ENCODE results near the gene PDE1A. TPM values are rescaled to one million over a fixed set of nuclear protein-coding genes. Genes with fewer than 3 reads are reported as not detected.

PDE1A gene
- 0.08 and 0.10 TPM in 2 replicates for polyA plus RNA-seq (2012; rRNA removed)
- polyA plus RNA-seq (2012; cell fraction: cytosol; rRNA removed) = 0.13 and 0.14 TPM in 2 replicates
- polyA plus RNA-seq (2012; cell fraction: nucleus; rRNA removed) = 0.04 and 0.05 TPM in 2 replicates

DNA sequence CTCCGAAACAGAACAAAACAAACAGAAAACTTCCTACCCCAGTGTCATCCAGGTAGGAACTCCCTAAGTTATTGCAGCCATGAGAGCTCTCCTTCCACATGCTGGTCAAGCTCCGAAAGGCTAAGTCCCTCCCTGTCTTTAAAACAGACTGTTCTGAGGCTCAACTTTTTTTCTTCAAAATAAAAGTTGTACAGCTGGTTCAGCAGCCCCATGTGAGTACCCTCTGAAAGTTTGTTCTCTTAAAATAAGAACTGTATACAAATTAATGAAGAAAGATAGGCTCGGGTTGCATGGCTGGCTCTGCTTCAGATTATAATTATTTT, at the start of gene PDE1A:
Gene PDE1A, minus strand, starts transcription at position 119 of the 323 bp plus-strand sequence.
- no peaks in the 10 kb centered on the region for H3K9me3 ChIP-seq
- no peaks in the 10 kb centered on the region for H3K9me2 ChIP-seq
- no peaks in the 10 kb centered on the region for H3K36me3 ChIP-seq (replicated peaks in 1 of 2; ENCODE audit: control insufficient read depth in 1 of 2, insufficient read depth in 2 of 2, low read length in 1 of 2)
- POLR2A ChIA-PET = no interaction called here
- H3K4me3 ChIP-seq (ENCODE audit: low read depth in 2 of 2, low read length in 1 of 2) = peak within 1 kb of the TSS in 1 of 2 experiments; percentile 12; a peak in 1 of 4 replicates
- no peak within 1 kb of the TSS for H3K9ac ChIP-seq
- H3K4me2 ChIP-seq = no peak within 1 kb of the TSS
- peaks cover 5% of the 10 kb centered on the region for H3F3A ChIP-seq (replicated peaks; ENCODE audit: insufficient read depth)
- H2AFZ ChIP-seq (ENCODE audit: low read depth) = peak within 1 kb of the TSS; percentile 29; the same call in 1 of the 2 replicates
- peaks cover 0 to 3% of the 10 kb centered on the region in 2 experiments; a peak in 2 of 4 replicates for H3K4me1 ChIP-seq (ENCODE audit: control insufficient read depth in 1 of 2, insufficient read depth in 2 of 2, low read depth in 1 of 2, low read length in 1 of 2)
- WGBS (ENCODE audit: low lambda C conversion rate) = 64% methylated on average over 3 of the region's 3 CpGs
- CTCF ChIA-PET = no interaction called here
- no peaks in the 10 kb centered on the region for H3K27me3 ChIP-seq (ENCODE audit: insufficient read depth)
- H3K79me2 ChIP-seq (ENCODE audit: insufficient read depth) = no peaks in the 10 kb centered on the region
- H4K20me1 ChIP-seq (ENCODE audit: insufficient read depth) = no peaks in the 10 kb centered on the region
- TF ChIP-seq RCOR1 (IDR thresholded peaks at IDR 0.05; ENCODE audit: low read length) (no peak), MEF2A (IDR thresholded peaks at IDR 0.05; ENCODE audit: borderline replicate concordance, low read depth) (no peak)
- TF ChIP-seq, protein P1, sequence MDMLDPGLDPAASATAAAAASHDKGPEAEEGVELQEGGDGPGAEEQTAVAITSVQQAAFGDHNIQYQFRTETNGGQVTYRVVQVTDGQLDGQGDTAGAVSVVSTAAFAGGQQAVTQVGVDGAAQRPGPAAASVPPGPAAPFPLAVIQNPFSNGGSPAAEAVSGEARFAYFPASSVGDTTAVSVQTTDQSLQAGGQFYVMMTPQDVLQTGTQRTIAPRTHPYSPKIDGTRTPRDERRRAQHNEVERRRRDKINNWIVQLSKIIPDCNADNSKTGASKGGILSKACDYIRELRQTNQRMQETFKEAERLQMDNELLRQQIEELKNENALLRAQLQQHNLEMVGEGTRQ (IDR thresholded peaks at IDR 0.05; ENCODE audit: borderline replicate concordance, low read depth, low read length) = no peak
- no peak for DNase-seq
- H3K27ac ChIP-seq (ENCODE audit: low read depth in 2 of 2, low read length in 1 of 2) = peak within 1 kb of the TSS in 1 of 2 experiments; percentile 60; a peak in 1 of 4 replicates

GRCh38 chr2:182473635-182474034, 46.8 kb upstream of the PDE1A start:
- CTCF ChIA-PET = no interaction called here
- H3K79me2 ChIP-seq (ENCODE audit: insufficient read depth) = no peaks in the 10 kb centered on the region
- H3K9me3 ChIP-seq = no peaks in the 10 kb centered on the region
- H3K4me2 ChIP-seq = no peak overlapping the region
- POLR2A ChIA-PET = no interaction called here
- TF ChIP-seq PBX3 (IDR thresholded peaks at IDR 0.05) (no peak), GABPA (IDR thresholded peaks at IDR 0.05; ENCODE audit: low read depth) (no peak), GATA2 (CRISPR knock-in tag; IDR thresholded peaks at IDR 0.05) (no peak), YY1 (IDR thresholded peaks at IDR 0.05; ENCODE audit: low read depth) (no peak), SIN3A (IDR thresholded peaks at IDR 0.05; ENCODE audit: borderline replicate concordance, low read depth, low read length) (no peak), EZH2phosphoT487 (IDR thresholded peaks at IDR 0.05; ENCODE audit: borderline replicate concordance, low read depth) (no peak), SMC3 (IDR thresholded peaks at IDR 0.05; ENCODE audit: low read depth, low read length) (no peak), ELF1 (IDR thresholded peaks at IDR 0.05) (no peak)
- TF ChIP-seq, protein P1 (IDR thresholded peaks at IDR 0.05; ENCODE audit: borderline replicate concordance, low read depth, low read length) = no peak
- TF ChIP-seq, protein P2, sequence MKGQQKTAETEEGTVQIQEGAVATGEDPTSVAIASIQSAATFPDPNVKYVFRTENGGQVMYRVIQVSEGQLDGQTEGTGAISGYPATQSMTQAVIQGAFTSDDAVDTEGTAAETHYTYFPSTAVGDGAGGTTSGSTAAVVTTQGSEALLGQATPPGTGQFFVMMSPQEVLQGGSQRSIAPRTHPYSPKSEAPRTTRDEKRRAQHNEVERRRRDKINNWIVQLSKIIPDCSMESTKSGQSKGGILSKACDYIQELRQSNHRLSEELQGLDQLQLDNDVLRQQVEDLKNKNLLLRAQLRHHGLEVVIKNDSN (IDR thresholded peaks at IDR 0.05; ENCODE audit: borderline replicate concordance, low read depth) = no peak
- no peak for DNase-seq
- 26% methylated on average over 4 of the region's 4 CpGs for WGBS (ENCODE audit: low lambda C conversion rate)
- H3K27me3 ChIP-seq (ENCODE audit: insufficient read depth) = no peaks in the 10 kb centered on the region
- no peaks in the 10 kb centered on the region for H4K20me1 ChIP-seq (ENCODE audit: insufficient read depth)
- H3K36me3 ChIP-seq (replicated peaks in 1 of 2; ENCODE audit: control insufficient read depth in 1 of 2, insufficient read depth in 2 of 2, low read length in 1 of 2) = no peaks in the 10 kb centered on the region
- H3K27ac ChIP-seq (ENCODE audit: low read depth in 2 of 2, low read length in 1 of 2) = no peak overlapping the region
- H3K9ac ChIP-seq = no peak overlapping the region
- no peaks in the 10 kb centered on the region for H3K9me2 ChIP-seq
- H2AFZ ChIP-seq (ENCODE audit: low read depth) = no peak overlapping the region
- no peaks in the 10 kb centered on the region for H3K4me1 ChIP-seq (ENCODE audit: control insufficient read depth in 1 of 2, insufficient read depth in 2 of 2, low read depth in 1 of 2, low read length in 1 of 2)
- H3K4me3 ChIP-seq (ENCODE audit: low read depth in 2 of 2, low read length in 1 of 2) = no peak overlapping the region
- H3F3A ChIP-seq (replicated peaks; ENCODE audit: insufficient read depth) = no peaks in the 10 kb centered on the region

All from SK-N-SH (cell line).